Kidney epithelial cell (primary cell): ENCODE data around the gene VPS16. TPM values are rescaled to one million over a fixed set of nuclear protein-coding genes. Genes with fewer than 3 reads are reported as not detected.

Experiments used
- DNase-seq: peaks from one replicate; pipeline ENCODE4 v3.0.0-alpha.2; 2010; ENCODE audit warnings: low read depth
- H3K27me3 ChIP-seq: 2 replicates; pipeline ENCODE4 v1.6.0; 2011; ENCODE audit warnings: low read length; ENCODE audit not compliant: control insufficient read depth, insufficient read depth
- H3K36me3 ChIP-seq: 2 replicates; pipeline ENCODE4 v1.5.1; 2011; ENCODE audit warnings: low read length; ENCODE audit not compliant: control insufficient read depth, insufficient read depth
- H3K4me3 ChIP-seq: 2 replicates; pipeline ENCODE4 v1.5.1; 2011; ENCODE audit warnings: low read depth, mild to moderate bottlenecking, control low read depth, low read length
- CTCF ChIP-seq: IDR thresholded peaks from 2 replicates; pipeline ENCODE4 v1.5.1; 2011; ENCODE audit warnings: mild to moderate bottlenecking, moderate library complexity, low read length, control low read depth, inconsistent platforms; ENCODE audit not compliant: insufficient read depth, poor library complexity, severe bottlenecking
- total RNA-seq: library from RNA; depleted of rRNA; stranded (reverse); fragments of >200 nt; gene quantifications from 2 replicates; pipeline ENCODE4 v1.2.3, GENCODE V29; 2015

Gene VPS16
- total RNA-seq, 1 donor from 2014 or later = 38.6 TPM

GRCh38 chr20:2851086-2851485 lies 10.5 kb downstream of the VPS16 start:
- Histone ChIP-seq H3K36me3 (no peaks in the 10 kb centered on the region), H3K27me3 (no peaks in the 10 kb centered on the region), H3K4me3 (no peak overlapping the region)
- no peak for TF ChIP-seq CTCF
- DNase-seq = no peak

- H3K27me3 ChIP-seq = no peaks in the 10 kb centered on the region
- no peak for DNase-seq
- H3K4me3 ChIP-seq = no peak overlapping the region
- no peaks in the 10 kb centered on the region for H3K36me3 ChIP-seq
- TF ChIP-seq CTCF = no peak
Observed at GRCh38 chr20:2858591-2858990, 18.0 kb downstream of the VPS16 start.

GRCh38 chr20:2859330-2860121 lies 19.0 kb downstream of the VPS16 start:
- Histone ChIP-seq H3K4me3 (no peak overlapping the region), H3K36me3 (no peaks in the 10 kb centered on the region), H3K27me3 (no peaks in the 10 kb centered on the region)
- no peak for DNase-seq
- no peak for TF ChIP-seq CTCF

- Histone ChIP-seq H3K27me3 (no peaks in the 10 kb centered on the region), H3K36me3 (no peaks in the 10 kb centered on the region), H3K4me3 (no peak overlapping the region)
- DNase-seq = no peak
- TF ChIP-seq CTCF = no peak
Observed at GRCh38 chr20:2864626-2865025, 24.1 kb downstream of the VPS16 start.

GRCh38 chr20:2865101-2865500 lies 24.6 kb downstream of the VPS16 start:
- no peaks in the 10 kb centered on the region for H3K27me3 ChIP-seq
- no peaks in the 10 kb centered on the region for H3K36me3 ChIP-seq
- H3K4me3 ChIP-seq = no peak overlapping the region
- TF ChIP-seq CTCF = no peak
- DNase-seq = no peak

GRCh38 chr20:2865630-2866029 lies 25.1 kb downstream of the VPS16 start:
- no peak for DNase-seq
- TF ChIP-seq CTCF = no peak
- Histone ChIP-seq H3K36me3 (no peaks in the 10 kb centered on the region), H3K27me3 (no peaks in the 10 kb centered on the region), H3K4me3 (no peak overlapping the region)
